AG04450 (cell line): ENCODE measurements around the gene GTF3C4. TPM values are rescaled to one million over a fixed set of nuclear protein-coding genes. Genes with fewer than 3 reads are reported as not detected.
"Not testable (repeated sequence)": the region's sequence is repeated elsewhere in the genome, so short reads cannot be mapped to it uniquely, and the experiment has no call there.

Experiments used
- CTCF ChIA-PET: fragments of 300-600, 350-600 bp; formaldehyde crosslinking; extraction: SDS; loops from one replicate; lab custom pipeline; 2022; ENCODE audit warnings: antibody characterized with exemption, inconsistent platforms; lab: Charles Lee
- POLR2A ChIA-PET: fragments of 350-600 bp; formaldehyde crosslinking; extraction: SDS; loops from one replicate; lab custom pipeline; 2021; ENCODE audit warnings: antibody characterized with exemption, inconsistent platforms; lab: Yijun Ruan, JAX
- DNase-seq: peaks from one replicate; pipeline ENCODE4 v3.0.0-alpha.2; 2011; ENCODE audit warnings: low read depth, low spot score
- H3K27ac ChIP-seq: one replicate; pipeline ENCODE4 v1.5.1; 2012; ENCODE audit warnings: low read depth, low read length, control low read depth
- H3K27me3 ChIP-seq: one replicate; pipeline ENCODE4 v1.6.0; 2012; ENCODE audit warnings: low read length; ENCODE audit not compliant: control insufficient read depth, insufficient read depth
- H3K4me3 ChIP-seq: 2 replicates; pipeline ENCODE4 v1.5.1; 2011; ENCODE audit warnings: mild to moderate bottlenecking, low read depth, low read length, control low read depth
- H3K9me3 ChIP-seq: 2 replicates; pipeline ENCODE4 v1.5.1; 2012; ENCODE audit warnings: low read length; ENCODE audit not compliant: control insufficient read depth, insufficient read depth
- polyA plus RNA-seq: library from polyadenylated mRNA; depleted of rRNA; stranded (reverse); fragments of >200 nt; gene quantifications from 2 replicates; pipeline ENCODE4 v1.2.3, GENCODE V29; 2011
- TF ChIP-seq, protein P1 (sequence below): IDR thresholded peaks from 2 replicates; pipeline ENCODE4 v1.5.1; 2011; ENCODE audit warnings: low read depth, low read length, control low read depth, inconsistent platforms

The GTF3C4 gene
- polyA plus RNA-seq, 1 experiment: 6.9 TPM

DNA sequence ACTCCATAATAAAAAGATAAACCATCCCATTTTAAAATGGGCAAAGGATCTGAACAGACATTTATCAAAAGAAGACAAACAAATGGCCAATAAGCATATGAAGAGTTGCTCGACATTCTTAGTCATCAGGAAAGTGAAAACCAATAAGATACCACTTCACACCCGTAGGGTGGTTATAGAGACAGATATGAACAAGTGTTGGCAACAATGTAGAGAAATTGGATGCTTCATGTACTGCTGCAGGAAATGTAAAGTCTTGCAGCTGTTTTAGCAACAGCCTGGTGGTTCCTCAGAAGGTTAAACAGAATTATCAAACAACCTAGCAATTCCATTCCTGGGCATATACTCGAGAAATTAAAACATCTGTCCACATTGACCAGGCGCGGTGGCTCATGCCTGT is 42.5 kb downstream of the GTF3C4 start:
- ChIA-PET POLR2A (no interaction called here), CTCF (no interaction called here)
- no peaks in the 10 kb centered on the region; the same call in 1 of the 2 replicates for H3K9me3 ChIP-seq
- no peak for DNase-seq
- peaks cover 2% of the 10 kb centered on the region for H3K27me3 ChIP-seq
- no peak overlapping the region for H3K4me3 ChIP-seq
- TF ChIP-seq, protein P1, sequence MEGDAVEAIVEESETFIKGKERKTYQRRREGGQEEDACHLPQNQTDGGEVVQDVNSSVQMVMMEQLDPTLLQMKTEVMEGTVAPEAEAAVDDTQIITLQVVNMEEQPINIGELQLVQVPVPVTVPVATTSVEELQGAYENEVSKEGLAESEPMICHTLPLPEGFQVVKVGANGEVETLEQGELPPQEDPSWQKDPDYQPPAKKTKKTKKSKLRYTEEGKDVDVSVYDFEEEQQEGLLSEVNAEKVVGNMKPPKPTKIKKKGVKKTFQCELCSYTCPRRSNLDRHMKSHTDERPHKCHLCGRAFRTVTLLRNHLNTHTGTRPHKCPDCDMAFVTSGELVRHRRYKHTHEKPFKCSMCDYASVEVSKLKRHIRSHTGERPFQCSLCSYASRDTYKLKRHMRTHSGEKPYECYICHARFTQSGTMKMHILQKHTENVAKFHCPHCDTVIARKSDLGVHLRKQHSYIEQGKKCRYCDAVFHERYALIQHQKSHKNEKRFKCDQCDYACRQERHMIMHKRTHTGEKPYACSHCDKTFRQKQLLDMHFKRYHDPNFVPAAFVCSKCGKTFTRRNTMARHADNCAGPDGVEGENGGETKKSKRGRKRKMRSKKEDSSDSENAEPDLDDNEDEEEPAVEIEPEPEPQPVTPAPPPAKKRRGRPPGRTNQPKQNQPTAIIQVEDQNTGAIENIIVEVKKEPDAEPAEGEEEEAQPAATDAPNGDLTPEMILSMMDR: no peak
- no peak overlapping the region for H3K27ac ChIP-seq

DNA sequence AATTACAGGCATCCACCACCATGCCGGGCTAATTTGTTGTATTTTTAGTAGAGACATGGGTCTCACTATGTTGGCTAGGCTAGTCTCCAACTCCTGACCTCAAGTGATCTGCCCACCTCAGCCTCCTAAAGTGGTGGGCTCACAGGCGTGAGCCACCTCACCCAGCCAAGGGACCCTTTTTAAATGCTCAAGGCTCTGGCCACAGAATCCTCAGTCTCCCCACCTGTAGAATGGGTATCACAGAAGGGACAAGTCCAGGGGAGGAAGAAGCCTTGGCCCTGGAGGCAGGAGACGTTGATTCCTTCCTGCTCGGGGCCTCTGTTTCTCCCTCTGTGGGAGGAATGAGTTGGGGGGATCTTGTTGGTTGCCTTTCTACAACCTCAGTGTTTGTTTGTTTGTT is 45.7 kb downstream of the GTF3C4 start:
- no peaks in the 10 kb centered on the region for H3K27me3 ChIP-seq
- TF ChIP-seq, protein P1: no peak
- ChIA-PET CTCF (no interaction called here), POLR2A (no interaction called here)
- DNase-seq: no peak
- no peaks in the 10 kb centered on the region for H3K9me3 ChIP-seq
- H3K4me3 ChIP-seq: no peak overlapping the region
- H3K27ac ChIP-seq: no peak overlapping the region

DNA sequence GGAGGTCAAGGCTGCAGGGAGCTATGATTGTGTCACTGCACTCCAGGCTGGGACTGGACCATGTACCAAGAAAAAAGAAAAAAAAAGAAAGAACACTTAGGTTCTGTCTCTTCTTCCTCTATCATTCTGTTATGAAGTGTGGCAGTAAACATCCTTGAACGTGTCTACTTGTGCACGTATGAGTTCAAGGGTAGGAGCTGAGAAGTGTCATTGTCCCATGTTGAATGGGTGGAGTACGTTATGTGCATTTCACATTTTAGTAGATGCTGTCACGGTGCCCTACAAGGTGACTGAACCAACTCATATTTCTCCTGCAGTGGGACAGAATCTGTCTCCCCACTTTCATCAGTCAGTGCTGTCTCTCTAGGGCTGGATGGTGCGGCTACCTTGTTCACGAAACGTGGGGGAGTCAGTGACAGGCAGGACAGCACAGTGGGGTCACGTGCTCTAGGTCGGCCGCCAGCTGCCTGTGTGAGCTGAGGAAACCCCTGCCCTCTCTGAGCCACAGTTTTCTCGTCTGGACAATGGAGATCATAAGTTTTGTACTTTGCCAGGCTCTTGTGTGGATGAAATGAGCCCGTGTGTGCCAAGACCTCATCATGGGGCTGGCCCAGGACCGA is 47.2 kb downstream of the GTF3C4 start:
- Histone ChIP-seq H3K27ac (no peak overlapping the region), H3K9me3 (no peaks in the 10 kb centered on the region), H3K4me3 (no peak overlapping the region), H3K27me3 (peaks cover 4% of the 10 kb centered on the region)
- POLR2A ChIA-PET: no interaction called here
- TF ChIP-seq, protein P1: no peak
- CTCF ChIA-PET: no interaction called here
- no peak for DNase-seq

DNA sequence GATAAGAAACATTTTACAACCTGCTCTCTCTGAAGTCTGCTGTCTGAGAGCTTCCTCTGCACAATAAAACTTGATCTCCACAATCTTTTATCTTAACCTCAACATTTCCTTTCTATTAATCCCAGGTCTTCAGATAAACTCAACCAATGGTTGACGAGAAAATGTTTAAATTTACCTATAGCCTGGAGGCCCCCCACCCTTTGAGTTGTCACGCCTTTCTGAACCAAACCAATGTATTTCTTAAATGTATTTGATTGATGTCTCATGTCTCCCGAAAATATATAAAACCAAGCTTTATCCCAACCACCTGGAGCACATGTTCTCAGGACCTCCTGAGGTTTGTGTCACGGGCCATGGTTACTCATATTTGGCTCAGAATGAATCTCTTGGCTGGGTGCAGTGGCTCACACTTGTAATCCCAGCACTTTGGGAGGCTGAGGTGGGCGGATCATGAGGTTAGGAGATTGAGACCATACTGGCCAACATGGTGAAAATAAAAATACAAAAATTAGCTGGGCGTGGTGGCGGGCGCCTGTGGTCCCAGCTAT is 48.2 kb downstream of the GTF3C4 start:
- H3K27me3 ChIP-seq, H3K27ac ChIP-seq, CTCF ChIA-PET, DNase-seq, H3K9me3 ChIP-seq, H3K4me3 ChIP-seq: not testable (repeated sequence)
- POLR2A ChIA-PET: interaction anchor here (0.6 kb wide), 1 partner anchor 364 kb away, joined by 6 read pairs; the partner anchor contains the start of gene SETX

DNA sequence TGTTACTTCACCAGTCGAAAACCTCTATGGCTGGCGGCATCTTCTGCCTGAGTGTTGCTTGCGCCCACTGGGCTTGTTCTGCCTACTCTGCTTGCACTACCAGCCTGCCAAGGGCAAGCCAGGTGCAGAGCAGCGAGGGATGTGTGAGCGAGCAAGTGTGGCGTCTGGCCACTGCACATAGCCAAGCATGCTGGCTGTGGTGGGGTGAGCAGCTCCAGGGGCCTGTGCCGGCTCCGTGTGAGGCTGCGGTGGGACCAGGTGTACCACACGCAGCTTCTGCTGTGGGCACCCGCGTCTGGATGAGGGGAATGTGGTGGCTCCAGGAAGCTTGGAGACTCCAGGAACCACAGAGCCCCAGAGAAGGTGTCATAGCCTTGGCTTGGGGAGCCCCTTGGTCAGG is 51.4 kb downstream of the GTF3C4 start:
- TF ChIP-seq, protein P1: no peak
- no peak for DNase-seq
- ChIA-PET CTCF (no interaction called here), POLR2A (no interaction called here)
- H3K27me3 ChIP-seq: peaks cover 6% of the 10 kb centered on the region
- no peak overlapping the region for H3K27ac ChIP-seq
- no peak overlapping the region for H3K4me3 ChIP-seq
- H3K9me3 ChIP-seq: no peaks in the 10 kb centered on the region
